Measurements from ENCODE around the gene NRROS.

- no peak for TF ChIP-seq POLR2A (IDR thresholded peaks at IDR 0.05)
- TF ChIP-seq CTCF (IDR thresholded peaks at IDR 0.05), result no peak
Observed at GRCh38 chr3:196634829-196635228, 4.7 kb upstream of the NRROS start.

Measured in body of pancreas (tissue), 4 donors.